Gastrocnemius medialis (tissue), 4 donors: ENCODE measurements around the gene VTCN1. TPM values are rescaled to one million over a fixed set of nuclear protein-coding genes. Genes with fewer than 3 reads are reported as not detected.

Experiments used
- ATAC-seq, 2 donors: fragments of 150-250 bp; one replicate each; pipeline ENCODE4 v1.9.1; 2016
- DNase-seq, 2 donors: peaks; one replicate each; pipeline ENCODE4 v3.0.0-alpha.2; 2019
- H3K27ac ChIP-seq, 4 donors: fragments of 200-600 bp; sonication (generic); 1 replicate in 1 of 4; 2 replicates in 3 of 4; pipeline ENCODE4 v1.5.1; 2016 to 2018; ENCODE audit warnings: mild to moderate bottlenecking in 2 of 4, moderate library complexity in 1 of 4
- H3K27me3 ChIP-seq, 3 donors: fragments of 200-600 bp; sonication (generic) in 2 of 3; 1 replicate in 1 of 3; 2 replicates in 2 of 3; pipeline versions ENCODE4 v1.5.1 to v1.6.0; 2016 to 2019; ENCODE audit warnings: mild to moderate bottlenecking in 1 of 3, moderate library complexity in 1 of 3
- H3K36me3 ChIP-seq, 2 donors: fragments of 200-600 bp; sonication (generic) in 1 of 2; one replicate each; pipeline ENCODE4 v1.5.1; 2017 to 2018
- H3K4me1 ChIP-seq, 2 donors: fragments of 200-600 bp; sonication (generic) in 1 of 2; one replicate each; pipeline ENCODE4 v1.5.1; 2016 to 2017; ENCODE audit warnings: mild to moderate bottlenecking in 2 of 2
- H3K4me3 ChIP-seq, 4 donors: fragments of 200-600 bp; sonication (generic) in 3 of 4; 1 replicate in 1 of 4; 2 replicates in 3 of 4; pipeline ENCODE4 v1.5.1; 2016 to 2019; ENCODE audit warnings: mild to moderate bottlenecking in 2 of 4
- H3K9me3 ChIP-seq, 3 donors: fragments of 200-600 bp; sonication (generic) in 2 of 3; 1 replicate in 1 of 3; 2 replicates in 2 of 3; pipeline ENCODE4 v1.5.1; 2016 to 2019
- CTCF ChIP-seq, 5 experiments: fragments of 450-650 bp in 3 of 5; fragments of 200-600 bp in 2 of 5; sonication (generic) in 2 of 5; IDR thresholded peaks in 4 of 5; conservative IDR thresholded peaks in 1 of 5; 1 replicate in 4 of 5; 2 replicates in 1 of 5; pipeline ENCODE4 v1.5.1; 2016 to 2019; ENCODE audit warnings: antibody characterized with exemption in 5 of 5, mild to moderate bottlenecking in 3 of 5, moderate library complexity in 3 of 5
- POLR2A ChIP-seq, 2 donors: fragments of 450-650 bp; IDR thresholded peaks; one replicate each; pipeline ENCODE4 v1.6.1; 2017; ENCODE audit warnings: antibody characterized with exemption in 2 of 2, mild to moderate bottlenecking in 2 of 2, moderate library complexity in 2 of 2
- in situ Hi-C, 4 donors: fragments of 200-750 bp; cut with MboI; loops; one replicate each; pipeline versions ENCODE4 v1.15.0 to v1.8.0; 2017; ENCODE audit warnings: low sequenced_read_pairs in 4 of 4
- intact Hi-C: fragments of 100-400 bp; cut with DNase I; formaldehyde crosslinking; loops from one replicate; pipeline ENCODE4 v1.15.1; 2023; ENCODE audit warnings: low total_unique reads
- total RNA-seq, 4 donors: library from RNA; depleted of rRNA; stranded (reverse); fragments of >200 nt; gene quantifications; one replicate each; pipeline versions ENCODE4 v1.1.0 to v1.2.3, GENCODE V29; 2016

The VTCN1 gene
- total RNA-seq, 4 donors from 2014 or later, result not detected

GRCh38 chr1:117188170-117188815, 22.4 kb downstream of the VTCN1 start:
- DNase-seq (no peak), ATAC-seq (no peak)
- H3K4me3 ChIP-seq, result no peak overlapping the region
- no peaks in the 10 kb centered on the region for H3K9me3 ChIP-seq
- no peaks in the 10 kb centered on the region for H3K36me3 ChIP-seq
- H3K27me3 ChIP-seq, result no peaks in the 10 kb centered on the region
- H3K27ac ChIP-seq, result no peak overlapping the region
- TF ChIP-seq CTCF (IDR thresholded peaks at IDR 0.05 in 4 of 5, conservative IDR thresholded peaks at IDR 0.05 in 1 of 5) (no peak), POLR2A (IDR thresholded peaks at IDR 0.05) (no peak)
- intact Hi-C loops, result no loop called here
- H3K4me1 ChIP-seq, result no peaks in the 10 kb centered on the region
- in situ Hi-C loops, result no loop called here

GRCh38 chr1:117183112-117183511, 27.6 kb downstream of the VTCN1 start:
- in situ Hi-C loops, result no loop called here
- intact Hi-C loops, result no loop called here

GRCh38 chr1:117182319-117182718, 28.4 kb downstream of the VTCN1 start:
- no peaks in the 10 kb centered on the region for H3K9me3 ChIP-seq
- intact Hi-C loops, result no loop called here
- H3K36me3 ChIP-seq, result no peaks in the 10 kb centered on the region
- no peak overlapping the region for H3K27ac ChIP-seq
- H3K4me3 ChIP-seq, result no peak overlapping the region
- H3K27me3 ChIP-seq, result no peaks in the 10 kb centered on the region
- in situ Hi-C loops, result no loop called here
- DNase-seq, result no peak
- ATAC-seq, result no peak
- no peaks in the 10 kb centered on the region for H3K4me1 ChIP-seq
- TF ChIP-seq POLR2A (IDR thresholded peaks at IDR 0.05) (no peak), CTCF (IDR thresholded peaks at IDR 0.05 in 4 of 5, conservative IDR thresholded peaks at IDR 0.05 in 1 of 5) (no peak)

More at GRCh38 chr1:117183112-117183511, 27.6 kb downstream of the VTCN1 start:
- ATAC-seq, result no peak
- no peaks in the 10 kb centered on the region for H3K9me3 ChIP-seq
- H3K27ac ChIP-seq, result no peak overlapping the region
- TF ChIP-seq CTCF (IDR thresholded peaks at IDR 0.05 in 4 of 5, conservative IDR thresholded peaks at IDR 0.05 in 1 of 5) (no peak), POLR2A (IDR thresholded peaks at IDR 0.05) (no peak)
- no peaks in the 10 kb centered on the region for H3K27me3 ChIP-seq
- H3K4me1 ChIP-seq, result no peaks in the 10 kb centered on the region
- no peaks in the 10 kb centered on the region for H3K36me3 ChIP-seq
- H3K4me3 ChIP-seq, result no peak overlapping the region
- no peak for DNase-seq

- Histone ChIP-seq H3K9me3 (no peaks in the 10 kb centered on the region), H3K27me3 (no peaks in the 10 kb centered on the region), H3K36me3 (no peaks in the 10 kb centered on the region), H3K27ac (no peak overlapping the region), H3K4me3 (no peak overlapping the region), H3K4me1 (no peaks in the 10 kb centered on the region)
- TF ChIP-seq POLR2A (IDR thresholded peaks at IDR 0.05) (no peak), CTCF (IDR thresholded peaks at IDR 0.05 in 4 of 5, conservative IDR thresholded peaks at IDR 0.05 in 1 of 5) (no peak)
- intact Hi-C loops, result no loop called here
- no peak for ATAC-seq
- DNase-seq, result no peak
- in situ Hi-C loops, result no loop called here
Measured at GRCh38 chr1:117181630-117182041, 29.1 kb downstream of the VTCN1 start.
